DMS53 treated with DMSO at 0.1 percent for 48 hours (cell line): Measurements from ENCODE around the gene RAVER1.

ENCODE experiments used
- DNase-seq: peaks from one replicate; lab custom pipeline; 2025; ENCODE audit not compliant: unreplicated experiment; lab: John Stamatoyannopoulos, UW

RAVER1 gene

DNA sequence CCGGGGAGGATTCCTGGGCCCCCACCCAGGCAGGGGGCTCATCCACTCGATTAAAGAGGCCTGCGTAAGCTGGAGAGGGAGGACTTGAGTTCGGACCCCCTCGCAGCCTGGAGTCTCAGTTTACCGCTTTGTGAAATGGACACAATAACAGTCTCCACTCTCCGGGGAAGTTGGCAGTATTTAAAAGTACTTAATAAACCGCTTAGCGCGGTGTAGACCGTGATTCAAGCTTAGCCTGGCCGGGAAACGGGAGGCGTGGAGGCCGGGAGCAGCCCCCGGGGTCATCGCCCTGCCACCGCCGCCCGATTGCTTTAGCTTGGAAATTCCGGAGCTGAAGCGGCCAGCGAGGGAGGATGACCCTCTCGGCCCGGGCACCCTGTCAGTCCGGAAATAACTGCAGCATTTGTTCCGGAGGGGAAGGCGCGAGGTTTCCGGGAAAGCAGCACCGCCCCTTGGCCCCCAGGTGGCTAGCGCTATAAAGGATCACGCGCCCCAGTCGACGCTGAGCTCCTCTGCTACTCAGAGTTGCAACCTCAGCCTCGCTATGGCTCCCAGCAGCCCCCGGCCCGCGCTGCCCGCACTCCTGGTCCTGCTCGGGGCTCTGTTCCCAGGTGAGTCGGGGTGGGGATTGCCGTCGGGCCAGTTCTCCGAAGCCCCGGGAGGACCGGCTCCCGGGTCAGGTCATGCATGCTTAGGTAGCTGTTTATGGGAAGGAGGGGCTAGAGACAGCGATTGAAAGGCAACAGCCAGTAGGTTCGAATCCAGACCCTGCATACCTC lies 62.5 kb downstream of the RAVER1 start, which contains the start of gene ICAM1:
TSS of gene ICAM1 (plus strand) at position 505 of the 779 bp plus-strand sequence. CDS start at position 545, 40 bp downstream.
- no peak for DNase-seq

DNA sequence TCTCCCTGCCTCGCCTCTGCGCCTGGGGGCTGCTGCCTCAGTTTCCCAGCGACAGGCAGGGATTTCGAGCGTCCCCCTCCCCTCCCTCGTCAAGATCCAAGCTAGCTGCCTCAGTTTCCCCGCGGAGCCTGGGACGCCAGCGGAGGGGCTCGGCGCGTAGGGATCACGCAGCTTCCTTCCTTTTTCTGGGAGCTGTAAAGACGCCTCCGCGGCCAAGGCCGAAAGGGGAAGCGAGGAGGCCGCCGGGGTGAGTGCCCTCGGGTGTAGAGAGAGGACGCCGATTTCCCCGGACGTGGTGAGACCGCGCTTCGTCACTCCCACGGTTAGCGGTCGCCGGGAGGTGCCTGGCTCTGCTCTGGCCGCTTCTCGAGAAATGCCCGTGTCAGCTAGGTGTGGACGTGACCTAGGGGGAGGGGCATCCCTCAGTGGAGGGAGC lies 63.1 kb downstream of the RAVER1 start:
- no peak for DNase-seq

DNA sequence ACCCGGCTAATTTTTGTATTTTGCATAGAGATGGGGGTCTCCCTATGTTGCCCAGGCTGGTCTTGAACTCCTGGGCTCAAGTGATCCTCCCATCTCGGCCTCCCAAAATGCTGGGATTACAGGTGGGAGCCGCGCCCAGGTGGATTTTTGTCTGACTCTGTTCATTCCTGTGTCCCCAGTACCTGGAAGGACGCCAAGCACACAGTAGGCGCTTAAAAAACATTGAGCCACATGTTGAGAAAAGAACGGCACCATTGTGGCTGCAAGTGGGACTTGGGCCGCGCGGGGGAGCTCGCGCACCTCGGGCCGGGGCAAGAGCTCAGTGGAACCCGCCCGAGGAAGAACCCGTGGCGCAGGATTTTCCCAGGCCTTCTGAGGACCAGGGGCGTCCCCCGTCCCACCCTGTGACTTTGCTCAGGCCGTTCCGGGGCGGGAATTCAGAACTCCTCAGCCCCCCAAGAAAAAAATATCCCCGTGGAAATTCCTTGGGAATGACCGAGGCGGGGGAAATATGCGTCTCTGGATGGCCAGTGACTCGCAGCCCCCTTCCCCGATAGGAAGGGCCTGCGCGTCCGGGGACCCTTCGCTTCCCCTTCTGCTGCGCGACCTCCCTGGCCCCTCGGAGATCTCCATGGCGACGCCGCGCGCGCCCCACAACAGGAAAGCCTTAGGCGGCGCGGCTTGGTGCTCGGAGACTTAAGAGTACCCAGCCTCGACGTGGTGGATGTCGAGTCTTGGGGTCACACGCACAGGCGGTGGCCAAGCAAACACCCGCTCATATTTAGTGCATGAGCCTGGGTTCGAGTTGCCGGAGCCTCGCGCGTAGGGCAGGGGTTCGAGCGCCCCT lies 63.8 kb downstream of the RAVER1 start:
- peak; percentile 33 for DNase-seq

DNA sequence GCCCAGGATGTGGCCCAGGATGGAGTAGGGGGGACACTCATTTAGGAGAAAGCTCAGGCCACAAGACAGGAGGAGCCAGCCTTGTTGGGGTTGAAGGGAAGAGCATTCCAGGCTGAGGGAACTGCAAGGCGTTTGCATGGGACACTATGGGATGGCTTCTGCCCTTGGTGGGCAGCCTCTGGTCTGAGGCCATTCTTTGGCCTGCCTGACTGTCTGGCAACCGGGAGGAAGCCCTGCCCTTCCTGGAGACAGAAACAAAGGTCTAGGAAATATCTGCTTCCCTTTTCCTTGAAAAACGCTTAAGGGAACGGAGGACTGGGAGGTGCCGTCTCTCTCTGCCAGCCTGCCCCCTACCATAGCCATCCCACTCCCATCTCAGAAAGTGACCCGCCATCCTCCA lies 65.3 kb downstream of the RAVER1 start:
- DNase-seq, result no peak

DNA sequence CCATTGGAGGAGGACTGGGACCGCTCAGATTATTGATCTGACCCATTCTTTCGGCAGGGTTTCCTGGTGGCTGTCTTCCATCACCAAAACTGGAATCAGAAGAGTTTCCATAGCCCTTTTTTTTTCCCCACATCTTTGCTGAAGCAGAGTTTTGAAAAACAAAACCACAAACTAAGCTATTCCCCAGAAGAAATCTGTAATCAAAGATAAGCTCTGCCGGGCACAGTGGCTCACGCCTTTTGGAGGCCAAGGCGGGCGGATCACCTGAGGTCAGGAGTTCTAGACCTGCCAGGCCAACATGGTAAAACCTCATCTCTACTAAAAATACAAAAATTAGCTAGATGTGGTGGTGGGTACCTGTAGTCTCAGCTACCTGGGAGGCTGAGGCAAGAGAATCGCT lies 66.6 kb downstream of the RAVER1 start:
- DNase-seq, result no peak
